C4-2B (cell line): Measurements from ENCODE around the gene AGAP1.

Experiments used
- ZFX ChIP-seq: fragments of 450-650 bp; IDR thresholded peaks from 2 replicates; pipeline ENCODE4 v1.6.1; 2017
- TF ChIP-seq, protein P1 (sequence below): fragments of 450-650 bp; conservative IDR thresholded peaks from 2 replicates; pipeline ENCODE4 v1.5.1; 2017; ENCODE audit warnings: mild to moderate bottlenecking

DNA sequence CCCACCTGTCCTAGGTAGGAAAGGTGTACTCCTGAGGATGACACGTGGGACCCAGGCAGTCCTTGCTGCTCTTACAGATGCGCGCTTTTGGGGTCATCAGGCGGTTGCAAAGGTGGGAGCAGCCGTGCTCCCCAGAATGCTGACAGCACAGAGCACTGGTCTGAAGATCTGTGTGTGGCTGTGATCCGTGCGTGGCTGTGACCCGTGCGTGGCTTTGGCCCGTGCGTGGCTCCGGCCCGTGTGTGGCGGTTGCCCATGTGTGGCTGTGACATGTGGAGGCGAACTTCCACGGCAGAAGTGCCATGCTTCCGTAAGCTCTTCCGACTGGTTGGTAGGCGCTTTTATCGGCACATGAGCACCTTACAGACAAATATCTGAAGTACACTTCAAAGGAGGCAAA, 270.0 kb downstream of the AGAP1 start:
- TF ChIP-seq, protein P1, sequence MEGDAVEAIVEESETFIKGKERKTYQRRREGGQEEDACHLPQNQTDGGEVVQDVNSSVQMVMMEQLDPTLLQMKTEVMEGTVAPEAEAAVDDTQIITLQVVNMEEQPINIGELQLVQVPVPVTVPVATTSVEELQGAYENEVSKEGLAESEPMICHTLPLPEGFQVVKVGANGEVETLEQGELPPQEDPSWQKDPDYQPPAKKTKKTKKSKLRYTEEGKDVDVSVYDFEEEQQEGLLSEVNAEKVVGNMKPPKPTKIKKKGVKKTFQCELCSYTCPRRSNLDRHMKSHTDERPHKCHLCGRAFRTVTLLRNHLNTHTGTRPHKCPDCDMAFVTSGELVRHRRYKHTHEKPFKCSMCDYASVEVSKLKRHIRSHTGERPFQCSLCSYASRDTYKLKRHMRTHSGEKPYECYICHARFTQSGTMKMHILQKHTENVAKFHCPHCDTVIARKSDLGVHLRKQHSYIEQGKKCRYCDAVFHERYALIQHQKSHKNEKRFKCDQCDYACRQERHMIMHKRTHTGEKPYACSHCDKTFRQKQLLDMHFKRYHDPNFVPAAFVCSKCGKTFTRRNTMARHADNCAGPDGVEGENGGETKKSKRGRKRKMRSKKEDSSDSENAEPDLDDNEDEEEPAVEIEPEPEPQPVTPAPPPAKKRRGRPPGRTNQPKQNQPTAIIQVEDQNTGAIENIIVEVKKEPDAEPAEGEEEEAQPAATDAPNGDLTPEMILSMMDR, result no peak
- TF ChIP-seq ZFX, result no peak
